Sigmoid colon (tissue), 7 donors: ENCODE results near the gene DDTL. TPM values are rescaled to one million over a fixed set of nuclear protein-coding genes. Genes with fewer than 3 reads are reported as not detected.

ENCODE experiments used
- polyA plus RNA-seq, 3 donors: library from polyadenylated mRNA; stranded (reverse); fragments of 200-250 nt; gene quantifications; one replicate each; pipeline ENCODE4 v1.2.3, GENCODE V29; 2013
- total RNA-seq, 4 donors: library from RNA; depleted of rRNA; stranded (reverse); fragments of >200 nt; gene quantifications; one replicate each; pipeline ENCODE4 v1.1.0, GENCODE V29; 2016
- donor health status: healthy with polysubstance abuse.
- donor health status: Bipolar disorder and iron deficiency.
- donor health status: healthy.

The DDTL gene
- total and polyA plus RNA-seq, 7 donors = 0.55 to 7.3 (median 2.0) TPM; not detected in 2

Other genes starting within 250 kb of the DDTL start
- gene ZNF70, start 215.8 kb upstream of the DDTL start, total RNA-seq = 1 to 10 TPM; 2.6 to 5.5 (median 3.0) TPM
- gene ZNF70, start 215.8 kb upstream of the DDTL start, polyA plus RNA-seq = 1 to 10 TPM in 1 of 3 donors, under 1 TPM in 2; 0.23 to 1.8 (median 0.60) TPM
- gene VPREB3, start 212.5 kb upstream of the DDTL start, total RNA-seq = not detected
- 10 to 100 TPM in 1 of 3 donors, 1 to 10 TPM in 1, not detected in 1; 2.4 to 65.9 TPM for gene VPREB3, start 212.5 kb upstream of the DDTL start, polyA plus RNA-seq
- under 1 TPM in 1 of 4 donors, not detected in 3; 0.36 TPM for gene C22orf15, start 203.9 kb upstream of the DDTL start, total RNA-seq
- under 1 TPM in 1 of 3 donors, not detected in 2; 0.45 TPM for gene C22orf15, start 203.9 kb upstream of the DDTL start, polyA plus RNA-seq
- gene CHCHD10, start 198.9 kb upstream of the DDTL start, total RNA-seq = 10 to 100 TPM in 3 of 4 donors, 1 to 10 TPM in 1; 5.7 to 51.5 (median 29.1) TPM
- gene CHCHD10, start 198.9 kb upstream of the DDTL start, polyA plus RNA-seq = 100 to 1,000 TPM; 272 to 336 (median 286) TPM
- 1 to 10 TPM; 4.6 to 9.9 (median 8.6) TPM for gene MMP11, start 194.0 kb upstream of the DDTL start, total RNA-seq
- 1 to 10 TPM in 1 of 3 donors, under 1 TPM in 1, not detected in 1; 0.60 to 4.4 TPM for gene MMP11, start 194.0 kb upstream of the DDTL start, polyA plus RNA-seq
- 10 to 100 TPM; 25.0 to 85.7 (median 45.5) TPM for gene SMARCB1, start 179.9 kb upstream of the DDTL start, total RNA-seq
- gene SMARCB1, start 179.9 kb upstream of the DDTL start, polyA plus RNA-seq = 10 to 100 TPM; 39.0 to 70.8 (median 43.9) TPM
- under 1 TPM in 2 of 4 donors, not detected in 2; 0.28 to 0.36 TPM for gene DERL3, start 127.9 kb upstream of the DDTL start, total RNA-seq
- 10 to 100 TPM in 1 of 3 donors, 1 to 10 TPM in 2; 1.8 to 18.3 (median 5.1) TPM for gene DERL3, start 127.9 kb upstream of the DDTL start, polyA plus RNA-seq
- 10 to 100 TPM; 13.8 to 23.5 (median 16.4) TPM for gene SLC2A11, start 109.0 kb upstream of the DDTL start, total RNA-seq
- gene SLC2A11, start 109.0 kb upstream of the DDTL start, polyA plus RNA-seq = 10 to 100 TPM in 1 of 3 donors, 1 to 10 TPM in 2; 4.8 to 12.5 (median 5.5) TPM
- 100 to 1,000 TPM; 159 to 296 (median 216) TPM for gene MIF, start 72.5 kb upstream of the DDTL start, total RNA-seq
- gene MIF, start 72.5 kb upstream of the DDTL start, polyA plus RNA-seq = 100 to 1,000 TPM; 333 to 684 (median 353) TPM
- gene GSTT2B, start 5.7 kb upstream of the DDTL start, total RNA-seq = 1 to 10 TPM in 3 of 4 donors, under 1 TPM in 1; 0.71 to 9.4 (median 3.6) TPM
- gene GSTT2B, start 5.7 kb upstream of the DDTL start, polyA plus RNA-seq = 1 to 10 TPM in 1 of 3 donors, not detected in 2; 6.7 TPM
- gene DDT, start 7.6 kb downstream of the DDTL start, total RNA-seq = 100 to 1,000 TPM in 2 of 4 donors, 10 to 100 TPM in 2; 80.9 to 144 (median 111) TPM
- 100 to 1,000 TPM; 261 to 640 (median 486) TPM for gene DDT, start 7.6 kb downstream of the DDTL start, polyA plus RNA-seq
- not detected for gene GSTT2, start 13.2 kb downstream of the DDTL start, total RNA-seq
- gene GSTT2, start 13.2 kb downstream of the DDTL start, polyA plus RNA-seq = 1 to 10 TPM in 2 of 3 donors, not detected in 1; 1.1 to 1.2 TPM
- not detected for gene GSTT4, start 38.6 kb downstream of the DDTL start, total RNA-seq
- not detected for gene GSTT4, start 38.6 kb downstream of the DDTL start, polyA plus RNA-seq
- gene CABIN1, start 44.4 kb downstream of the DDTL start, total RNA-seq = 10 to 100 TPM; 21.2 to 77.3 (median 35.6) TPM
- 10 to 100 TPM; 13.8 to 43.5 (median 15.7) TPM for gene CABIN1, start 44.4 kb downstream of the DDTL start, polyA plus RNA-seq
- 1 to 10 TPM; 1.2 to 8.6 (median 3.8) TPM for gene SUSD2, start 214.6 kb downstream of the DDTL start, total RNA-seq
- gene SUSD2, start 214.6 kb downstream of the DDTL start, polyA plus RNA-seq = 1 to 10 TPM in 1 of 3 donors, not detected in 2; 2.6 TPM